GM12892 (cell line): Measurements from ENCODE around the gene ICAM2.
A peak's percentile ranks its signal among the peaks of the same experiment; 100 is the strongest.

Source experiments
- DNase-seq: peaks from one replicate; pipeline ENCODE4 v3.0.0; 2011; ENCODE audit not compliant: insufficient read length
- FAIRE-seq: peaks from 2 replicates; lab custom pipeline; 2011; peaks lifted over from hg19 to GRCh38; lab: Jason Lieb, UNC
- POLR2A ChIP-seq: IDR thresholded peaks from 2 replicates; pipeline ENCODE4 v1.6.1; 2011; ENCODE audit warnings: low read depth, low read length, control low read depth
- POLR2AphosphoS5 ChIP-seq: IDR thresholded peaks from 2 replicates; pipeline ENCODE4 v1.6.1; 2011; ENCODE audit warnings: low read depth, low read length, control low read depth
- TAF1 ChIP-seq: IDR thresholded peaks from 2 replicates; pipeline ENCODE4 v1.6.1; 2011; ENCODE audit warnings: low read depth, mild to moderate bottlenecking, control low read depth, low read length, borderline replicate concordance

The ICAM2 gene

DNA sequence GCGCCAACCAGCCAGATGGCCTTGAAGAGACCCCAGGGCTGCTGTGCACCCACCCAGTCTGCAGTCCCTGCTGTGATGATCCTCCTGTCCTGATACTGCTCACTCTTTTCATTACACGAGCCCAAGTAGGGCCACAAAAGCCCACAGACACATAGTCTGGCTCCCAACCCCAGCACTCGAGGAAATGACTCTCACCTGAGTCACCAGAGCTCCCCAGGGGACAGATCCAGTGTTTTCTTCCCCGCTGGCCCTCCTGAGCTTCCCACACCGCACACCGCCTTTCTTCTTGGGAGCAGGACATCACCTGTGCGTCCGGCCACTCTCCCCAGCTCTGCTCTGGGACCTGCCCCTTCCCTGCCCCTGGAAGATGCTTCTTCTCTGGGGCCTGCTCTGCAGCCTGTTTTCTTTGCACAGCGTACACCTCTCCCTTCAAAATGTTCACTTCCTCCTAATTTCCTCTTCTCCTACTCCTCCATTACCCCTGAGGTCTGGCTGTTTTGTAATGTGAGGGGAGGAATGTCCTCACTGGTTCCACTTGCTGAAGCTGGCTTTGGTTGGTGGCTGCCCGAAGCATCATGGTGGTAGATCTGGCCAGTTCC lies 45.7 kb downstream of the ICAM2 start:
- no peak for FAIRE-seq
- no peak for DNase-seq

DNA sequence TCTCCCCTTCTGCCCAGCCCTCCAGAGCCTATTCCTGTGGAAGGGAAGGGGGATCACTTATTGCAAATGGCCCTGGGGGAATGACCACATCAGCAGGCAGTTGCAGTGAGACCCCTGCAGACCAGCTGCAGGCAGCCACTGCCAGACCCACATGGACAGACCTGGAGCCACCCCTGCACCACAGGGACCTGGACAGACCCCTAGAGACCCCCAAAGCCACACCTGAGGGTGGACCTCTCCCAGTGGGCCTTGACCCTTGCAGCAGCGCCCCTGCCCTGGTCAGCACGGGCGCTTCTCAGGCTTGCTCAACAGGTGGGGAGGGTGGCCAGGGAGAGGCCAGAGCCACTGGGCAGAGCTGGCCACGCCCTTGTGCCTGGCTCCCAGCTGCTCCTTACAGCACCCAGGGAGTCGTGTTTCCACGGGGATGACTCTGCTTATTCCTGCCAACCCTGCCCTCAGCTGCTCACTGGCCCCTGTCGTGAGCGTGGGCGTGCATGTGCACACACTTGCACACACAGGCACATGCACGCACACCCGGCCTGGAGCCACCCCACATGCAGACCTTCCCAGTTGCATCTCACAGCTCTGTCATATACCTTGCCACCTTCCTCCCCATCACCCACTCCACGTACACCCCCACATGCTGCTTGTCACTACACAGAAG lies 46.4 kb downstream of the ICAM2 start:
- no peak for TF ChIP-seq TAF1
- TF ChIP-seq POLR2A: no peak
- TF ChIP-seq POLR2AphosphoS5: no peak
- no peak for FAIRE-seq
- no peak for DNase-seq

More for the DNA sequence above, 45.7 kb downstream of the ICAM2 start:
- TF ChIP-seq POLR2A: no peak
- TF ChIP-seq TAF1: no peak
- no peak for TF ChIP-seq POLR2AphosphoS5

DNA sequence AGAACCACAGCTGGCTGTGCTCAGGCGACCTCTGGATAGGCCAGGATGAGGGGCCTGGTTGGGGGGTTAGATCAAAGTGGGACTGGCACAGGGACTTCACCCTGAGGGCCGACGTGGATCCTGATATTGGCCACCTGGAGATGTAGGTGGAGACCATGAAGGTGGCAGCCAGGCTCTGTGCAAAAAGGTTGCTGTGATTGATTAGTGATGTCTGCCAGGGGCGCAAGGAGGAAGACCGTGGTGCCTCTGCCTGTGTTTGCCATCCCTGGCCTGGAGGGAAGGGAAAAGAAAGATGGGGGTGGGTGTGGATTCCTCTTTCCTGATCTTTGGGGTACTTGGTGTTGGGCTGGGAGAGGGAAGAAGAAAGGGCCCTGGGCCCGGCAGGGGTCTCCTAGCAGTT lies 47.2 kb downstream of the ICAM2 start:
- FAIRE-seq (no peak), DNase-seq (no peak)
- no peak for TF ChIP-seq TAF1
- TF ChIP-seq POLR2AphosphoS5: no peak
- TF ChIP-seq POLR2A: no peak

DNA sequence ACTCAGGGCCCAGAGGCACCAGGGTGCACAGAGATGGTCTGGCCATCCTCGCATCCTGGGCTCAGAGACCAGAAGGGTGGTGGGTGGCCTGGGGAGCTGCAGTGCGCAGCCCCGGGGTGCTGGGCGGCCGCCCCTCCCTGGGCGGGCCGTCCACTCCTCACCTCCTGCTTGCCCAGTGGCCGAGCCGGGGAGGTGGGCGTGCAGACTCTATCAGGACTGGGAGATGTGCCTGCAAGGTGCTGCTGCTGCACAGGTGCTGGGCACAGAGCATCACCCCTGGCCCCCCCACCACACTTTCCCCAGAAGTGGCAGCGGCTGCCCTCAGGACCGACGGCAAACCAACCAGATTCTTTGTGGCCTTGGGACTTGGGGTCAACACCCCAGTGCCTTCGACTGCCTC lies 47.6 kb downstream of the ICAM2 start, which contains the start of gene SCN4A:
Gene SCN4A (minus strand): TSS at position 123 of the 400 bp plus-strand sequence. CDS start 77 bp downstream, at position 46.
- TF ChIP-seq TAF1 (no peak), POLR2A (no peak), POLR2AphosphoS5 (no peak)
- no peak for DNase-seq
- no peak for FAIRE-seq

DNA sequence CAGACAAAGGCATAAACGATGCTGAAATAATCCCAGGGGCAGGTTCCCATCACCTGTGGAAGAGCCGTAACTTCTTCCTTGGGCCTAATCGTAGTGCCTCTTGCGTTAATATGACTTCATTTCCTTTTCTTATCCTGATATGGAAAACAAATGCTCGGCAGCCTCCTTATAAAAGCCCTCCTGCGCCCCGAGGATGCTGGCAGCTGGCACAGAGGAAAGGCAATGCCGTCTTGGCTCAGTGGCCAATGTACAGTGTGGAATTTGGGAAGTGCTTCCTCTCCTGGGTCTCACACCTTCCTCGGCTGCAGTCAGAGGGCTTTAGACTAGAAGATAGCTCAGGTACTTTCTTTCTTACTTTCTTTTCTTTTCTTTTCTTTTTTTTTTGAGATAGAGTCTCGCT lies 51.2 kb downstream of the ICAM2 start:
- TF ChIP-seq POLR2AphosphoS5: no peak
- no peak for TF ChIP-seq TAF1
- no peak for FAIRE-seq
- DNase-seq: no peak

DNA sequence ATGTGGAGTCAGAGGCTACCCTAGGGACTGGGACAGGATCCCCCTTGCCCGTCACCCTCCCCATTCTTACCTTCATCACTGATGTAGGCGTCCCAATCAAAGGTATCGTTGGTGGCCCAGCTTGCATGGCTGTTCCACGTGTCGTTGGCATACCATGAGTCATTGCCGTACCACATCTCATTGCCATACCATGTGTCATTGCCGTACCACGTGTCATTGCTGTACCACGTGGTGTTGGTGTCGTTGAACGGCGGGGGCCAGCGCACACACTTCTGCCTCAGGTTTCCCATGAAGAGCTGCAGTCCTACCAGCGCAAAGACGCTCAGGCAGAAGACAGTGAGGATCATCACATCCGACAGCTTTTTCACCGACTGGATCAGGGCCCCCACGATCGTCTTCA lies 52.5 kb downstream of the ICAM2 start:
- TF ChIP-seq POLR2AphosphoS5: no peak
- FAIRE-seq: no peak

DNA sequence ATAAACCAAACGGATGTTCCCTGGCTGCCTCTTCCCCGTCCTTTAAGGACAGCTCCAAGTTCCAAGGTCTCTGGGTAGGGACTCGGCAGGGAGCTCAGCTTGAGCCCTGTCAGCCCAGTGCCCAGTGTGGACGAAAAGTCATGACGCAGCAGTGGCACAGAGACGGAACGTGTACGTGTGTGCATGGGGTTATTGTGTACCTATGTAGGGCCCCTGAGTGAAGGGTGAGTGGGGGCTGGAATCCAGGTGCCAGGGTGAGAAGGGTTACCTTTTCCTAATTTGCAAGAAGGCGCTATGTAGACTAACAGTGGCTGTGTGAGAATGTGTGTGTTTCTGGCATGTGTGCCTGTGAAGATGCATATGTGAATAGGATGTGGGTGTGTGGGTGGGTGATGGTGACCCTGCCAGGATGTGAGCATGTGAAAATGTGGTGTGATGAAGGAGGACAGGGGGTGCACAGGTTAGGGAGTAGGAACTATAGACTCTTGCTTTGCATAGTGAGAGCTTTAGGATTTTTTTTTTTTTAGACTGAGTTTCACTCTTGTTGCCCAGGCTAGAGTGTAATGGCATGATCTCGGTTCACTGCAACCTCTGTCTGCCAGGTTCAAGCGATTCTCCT lies 53.7 kb downstream of the ICAM2 start:
- DNase-seq (no peak), FAIRE-seq (no peak)
- no peak for TF ChIP-seq POLR2A
- TF ChIP-seq TAF1: no peak
- no peak for TF ChIP-seq POLR2AphosphoS5

More for the DNA sequence above, 52.5 kb downstream of the ICAM2 start:
- DNase-seq: no peak

DNA sequence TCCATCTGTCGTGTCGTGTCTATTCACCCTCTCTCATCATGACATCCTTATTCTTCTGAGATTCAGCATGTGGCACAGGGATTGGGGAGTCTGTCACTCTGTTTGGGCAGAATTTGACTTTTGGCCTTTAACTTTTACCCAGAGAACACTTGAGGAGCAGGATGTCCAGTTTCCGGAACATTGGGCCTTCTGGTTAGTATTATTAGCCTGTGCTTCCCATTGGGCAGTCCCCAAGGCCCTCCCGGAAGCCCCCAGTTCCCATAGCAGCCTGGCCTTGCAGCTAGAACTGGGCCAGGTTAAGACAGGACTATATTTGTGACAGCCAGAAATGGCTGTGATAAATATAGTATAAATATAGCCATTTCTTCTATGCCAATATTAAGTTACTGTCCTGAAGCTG lies 57.3 kb downstream of the ICAM2 start:
- DNase-seq (no peak), FAIRE-seq (no peak)
- TF ChIP-seq TAF1 (no peak), POLR2AphosphoS5 (no peak), POLR2A (no peak)

DNA sequence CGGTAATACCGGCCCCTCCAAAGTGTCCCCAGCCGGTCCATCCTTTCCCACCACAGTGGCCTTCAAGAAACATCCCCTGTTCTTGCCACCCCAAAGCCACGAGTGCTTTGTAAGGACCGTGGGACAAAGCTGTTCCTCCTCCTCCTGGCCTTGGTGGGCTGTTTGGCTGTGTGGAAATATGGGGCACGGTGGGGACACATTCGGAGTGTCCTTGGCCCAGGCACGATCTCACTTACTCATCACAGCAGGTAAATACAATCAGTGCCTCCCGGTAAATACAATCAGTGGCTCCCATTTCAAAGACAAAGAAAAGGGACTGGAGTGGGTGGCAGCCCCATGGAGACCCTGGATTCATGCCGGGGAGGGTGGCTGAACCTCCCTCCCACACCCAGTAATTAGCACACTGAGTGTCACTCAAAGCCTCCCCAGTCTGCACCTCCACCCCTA lies 58.1 kb downstream of the ICAM2 start:
- no peak for FAIRE-seq
- TF ChIP-seq TAF1 (no peak), POLR2A (no peak), POLR2AphosphoS5 (no peak)
- no peak for DNase-seq

DNA sequence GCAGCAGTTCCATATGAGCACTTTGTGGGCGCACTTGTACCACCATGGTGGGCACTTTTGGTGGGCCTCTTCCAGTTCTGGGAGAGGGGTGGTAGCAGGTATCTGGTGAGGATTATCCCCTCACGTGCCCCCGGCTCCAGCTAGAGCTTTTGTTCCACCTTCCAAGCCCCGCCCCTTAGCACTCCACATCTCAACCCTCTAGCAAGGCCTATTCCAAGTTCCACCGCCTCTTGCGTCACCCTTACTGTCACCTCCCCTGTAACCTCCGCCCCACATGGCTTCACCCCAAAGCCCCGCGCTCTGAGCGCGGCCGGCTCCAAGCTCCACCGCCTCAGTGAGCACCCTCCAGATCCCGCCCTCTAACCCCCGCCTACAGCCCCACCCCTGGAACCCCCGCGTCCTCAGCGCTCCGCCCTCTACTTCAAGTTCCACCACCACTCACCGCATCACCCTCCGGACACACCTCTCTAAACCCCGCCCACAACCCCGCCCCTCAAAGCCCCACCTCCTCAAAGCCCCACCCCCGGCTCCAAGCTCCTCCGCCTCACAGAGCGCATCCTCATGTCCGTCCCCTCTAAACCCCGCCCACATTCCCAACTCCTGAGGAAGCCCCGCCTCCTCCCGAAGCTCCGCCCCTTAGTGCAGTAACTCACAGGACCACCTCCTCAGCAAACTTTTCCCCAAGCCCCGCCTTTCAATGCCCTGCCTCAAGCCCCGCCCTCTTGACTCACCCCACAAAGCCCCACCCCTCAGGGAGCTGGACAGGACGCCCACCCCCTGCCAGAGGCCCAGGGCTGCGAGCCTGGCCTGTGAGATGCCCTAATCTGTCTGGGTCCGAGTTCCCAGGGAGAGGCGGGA lies 58.8 kb downstream of the ICAM2 start:
- FAIRE-seq (no peak), DNase-seq (peak; percentile 54)

DNA sequence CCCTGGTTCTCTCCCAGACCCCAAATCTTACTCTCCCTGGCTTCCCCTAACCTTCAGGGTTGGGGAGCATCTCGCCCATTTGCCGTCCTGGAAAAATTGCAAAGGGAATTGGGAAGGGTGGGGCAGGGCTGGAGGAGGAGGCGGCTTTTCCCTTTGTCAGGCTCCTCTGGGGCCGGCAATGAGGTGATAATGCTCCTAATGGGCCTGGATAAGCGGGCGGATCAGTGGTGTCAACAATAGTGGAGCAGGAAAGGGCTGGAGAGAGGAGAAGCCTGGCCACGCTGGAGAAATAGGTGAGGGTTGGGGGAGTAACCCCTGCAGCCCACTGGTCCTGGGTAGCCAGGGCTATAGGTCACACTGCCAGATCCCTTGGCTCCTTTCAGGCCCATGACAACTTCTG lies 60.0 kb downstream of the ICAM2 start:
- FAIRE-seq (no peak), DNase-seq (no peak)
- TF ChIP-seq POLR2A (no peak), POLR2AphosphoS5 (no peak), TAF1 (no peak)

More for the DNA sequence above, 58.8 kb downstream of the ICAM2 start:
- no peak for TF ChIP-seq TAF1
- TF ChIP-seq POLR2AphosphoS5: no peak
- no peak for TF ChIP-seq POLR2A
